H1 (cell line): Measurements from ENCODE around the gene CCR9. TPM values are rescaled to one million over a fixed set of nuclear protein-coding genes. Genes with fewer than 3 reads are reported as not detected.

Source experiments
- ATF3 ChIP-seq: IDR thresholded peaks from 2 replicates; pipeline ENCODE4 v1.6.1; 2011; ENCODE audit warnings: low read depth, mild to moderate bottlenecking, low read length; ENCODE audit not compliant: insufficient read depth
- CBX5 ChIP-seq: fragments of 300-800, 300-1000 bp; sonication (generic); IDR thresholded peaks from 2 replicates; pipeline ENCODE4 v1.7.1; 2016; ENCODE audit warnings: antibody characterized with exemption, low read length, low read depth
- KDM5A ChIP-seq: fragments of 200-600 bp; IDR thresholded peaks from 2 replicates; pipeline ENCODE4 v1.7.1; 2012; ENCODE audit warnings: mild to moderate bottlenecking, low read length, inconsistent platforms, mixed read lengths
- POLR2A ChIP-seq, 2 experiments: IDR thresholded peaks; 1 replicate in 1 of 2; 2 replicates in 1 of 2; pipeline ENCODE4 v1.6.1; 2011; ENCODE audit warnings: low read depth in 2 of 2, low read length in 2 of 2, mild to moderate bottlenecking in 2 of 2; ENCODE audit errors: control extremely low read depth in 1 of 2
- RBBP5 ChIP-seq: IDR thresholded peaks from 2 replicates; pipeline ENCODE4 v1.7.1; 2012; ENCODE audit warnings: low read depth, mild to moderate bottlenecking, inconsistent platforms, low read length, moderate library complexity, borderline replicate concordance
- RFX5 ChIP-seq: IDR thresholded peaks from 2 replicates; pipeline ENCODE4 v1.6.1; 2011; ENCODE audit warnings: low read depth, low read length, improper control_type of control experiment, borderline replicate concordance
- RXRA ChIP-seq: IDR thresholded peaks from 2 replicates; pipeline ENCODE4 v1.6.1; 2011; ENCODE audit warnings: low read depth, mild to moderate bottlenecking, low read length, moderate library complexity; ENCODE audit not compliant: insufficient read depth
- SAP30 ChIP-seq: fragments of 300-600 bp; sonication (generic); IDR thresholded peaks from 2 replicates; pipeline ENCODE4 v1.7.1; 2012; ENCODE audit warnings: low read length, moderate library complexity, mild to moderate bottlenecking, inconsistent platforms; ENCODE audit not compliant: insufficient read depth, insufficient replicate concordance
- SIRT6 ChIP-seq: IDR thresholded peaks from one replicate; pipeline ENCODE4 v1.7.1; 2012; ENCODE audit warnings: low read length, inconsistent platforms
- SP4 ChIP-seq: IDR thresholded peaks from 2 replicates; pipeline ENCODE4 v1.6.1; 2012; ENCODE audit warnings: low read length, inconsistent platforms
- SRF ChIP-seq: IDR thresholded peaks from 2 replicates; pipeline ENCODE4 v1.6.1; 2011; ENCODE audit warnings: mild to moderate bottlenecking, low read depth, low read length, moderate library complexity
- TAF7 ChIP-seq: optimal IDR thresholded peaks from 2 replicates; pipeline ENCODE3; 2011; ENCODE audit warnings: low read depth, mild to moderate bottlenecking, inconsistent platforms, low read length, moderate library complexity, borderline replicate concordance
- TBP ChIP-seq: IDR thresholded peaks from 2 replicates; pipeline ENCODE4 v1.6.1; 2011; ENCODE audit warnings: low read depth, low read length, improper control_type of control experiment
- polyA plus RNA-seq, 7 experiments: library from polyadenylated mRNA; depleted of rRNA in 3 of 7; stranded (reverse) in 5 of 7; unstranded in 2 of 7; fragments of >200 nt in 5 of 7; fragments of 200-250 nt in 2 of 7; gene quantifications; 1 replicate in 5 of 7; 2 replicates in 1 of 7; 4 replicates in 1 of 7; pipeline versions ENCODE4 v1.2.1 to v1.2.3, GENCODE V29; 2011 to 2013; ENCODE audit warnings: missing spikeins in 2 of 7, mixed read lengths in 2 of 7
- total RNA-seq: library from RNA; stranded (reverse); fragmentation: NEBNext Ultra II Directional; extraction: Animal tissue kit (Norgen Biotek cat#: 25700); gene quantifications from 2 replicates; pipeline ENCODE4 v1.2.1, GENCODE V29; 2021

Gene CCR9
- total and polyA plus RNA-seq, 2 of the 8 experiments (the other 6 are each of a cell fraction or from before 2014, with no cell fraction given), result not detected

DNA sequence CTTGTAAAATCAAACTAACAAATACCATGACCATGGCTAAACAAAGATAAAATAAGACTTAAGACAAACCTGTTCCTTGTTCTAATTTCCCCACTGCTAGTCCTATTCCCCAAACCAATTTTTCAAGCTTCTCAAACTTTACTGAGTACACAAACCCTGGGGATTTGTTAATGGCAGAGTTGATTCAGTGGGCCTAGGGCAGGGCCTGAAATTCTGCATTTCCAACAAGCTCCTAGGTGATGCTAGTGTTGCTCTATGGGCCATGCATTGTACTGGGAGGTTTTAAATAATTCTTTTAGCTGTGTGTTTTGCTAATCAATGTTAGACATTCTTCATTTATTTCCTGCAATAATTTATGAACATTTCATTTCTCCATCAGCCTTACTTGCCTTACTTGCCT is 13.3 kb upstream of the CCR9 start (continued):
- TF ChIP-seq KDM5A (no peak), RFX5 (no peak), RXRA (no peak), POLR2A (IDR thresholded peaks at IDR 0.05; ENCODE audit: control extremely low read depth in 1 of 2, low read depth in 2 of 2, low read length in 2 of 2) (no peak), ATF3 (no peak), SIRT6 (no peak), TAF7 (no peak), TBP (no peak), SRF (no peak), SAP30 (no peak), RBBP5 (no peak), SP4 (no peak), CBX5 (no peak)
